ENCODE measurements around the gene NKD2. TPM values are rescaled to one million over a fixed set of nuclear protein-coding genes. Genes with fewer than 3 reads are reported as not detected.
"Not testable (repeated sequence)": the region's sequence is repeated elsewhere in the genome, so short reads cannot be mapped to it uniquely, and the experiment has no call there.

NKD2 gene
- total RNA-seq, 1 donor from 2014 or later, result 65.1 TPM

DNA sequence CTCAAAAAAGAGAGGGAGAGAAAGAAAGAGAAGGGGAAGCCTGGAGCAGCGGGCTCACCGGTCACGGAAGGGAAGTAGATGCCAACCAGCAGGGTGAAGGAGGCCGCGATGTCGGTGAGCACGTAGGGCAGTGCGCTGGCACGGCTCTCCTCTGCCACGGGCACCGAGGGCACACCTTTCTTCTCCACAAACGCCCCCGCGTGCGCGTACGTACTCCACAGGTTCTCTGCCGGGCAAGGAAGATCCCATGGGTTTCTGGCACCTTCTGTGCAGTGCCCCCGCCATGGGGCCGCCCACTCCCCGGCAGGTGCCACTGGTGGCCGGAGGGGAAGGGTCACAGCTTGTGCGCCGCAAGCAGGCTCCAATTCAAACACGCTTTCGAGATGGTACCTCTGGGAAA lies 72.9 kb downstream of the NKD2 start:
- Mint-ChIP-seq H3K27ac (no peak overlapping the region), H3K9me3 (no peaks in the 10 kb centered on the region), H3K4me3 (no peak overlapping the region), H3K4me1 (no peaks in the 10 kb centered on the region), H3K27me3 (ENCODE audit: low read depth) (no peaks in the 10 kb centered on the region), H3K36me3 (peaks cover 7% of the 10 kb centered on the region)
- TF ChIP-seq, protein P1, sequence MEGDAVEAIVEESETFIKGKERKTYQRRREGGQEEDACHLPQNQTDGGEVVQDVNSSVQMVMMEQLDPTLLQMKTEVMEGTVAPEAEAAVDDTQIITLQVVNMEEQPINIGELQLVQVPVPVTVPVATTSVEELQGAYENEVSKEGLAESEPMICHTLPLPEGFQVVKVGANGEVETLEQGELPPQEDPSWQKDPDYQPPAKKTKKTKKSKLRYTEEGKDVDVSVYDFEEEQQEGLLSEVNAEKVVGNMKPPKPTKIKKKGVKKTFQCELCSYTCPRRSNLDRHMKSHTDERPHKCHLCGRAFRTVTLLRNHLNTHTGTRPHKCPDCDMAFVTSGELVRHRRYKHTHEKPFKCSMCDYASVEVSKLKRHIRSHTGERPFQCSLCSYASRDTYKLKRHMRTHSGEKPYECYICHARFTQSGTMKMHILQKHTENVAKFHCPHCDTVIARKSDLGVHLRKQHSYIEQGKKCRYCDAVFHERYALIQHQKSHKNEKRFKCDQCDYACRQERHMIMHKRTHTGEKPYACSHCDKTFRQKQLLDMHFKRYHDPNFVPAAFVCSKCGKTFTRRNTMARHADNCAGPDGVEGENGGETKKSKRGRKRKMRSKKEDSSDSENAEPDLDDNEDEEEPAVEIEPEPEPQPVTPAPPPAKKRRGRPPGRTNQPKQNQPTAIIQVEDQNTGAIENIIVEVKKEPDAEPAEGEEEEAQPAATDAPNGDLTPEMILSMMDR (IDR thresholded peaks at IDR 0.05; ENCODE audit: unreplicated experiment), result no peak
- no peak for DNase-seq (ENCODE audit: low spot score in 2 of 2, unreplicated experiment in 2 of 2)

- H3K36me3 Mint-ChIP-seq; H3K4me3 Mint-ChIP-seq; H3K27me3 Mint-ChIP-seq (ENCODE audit: low read depth); H3K27ac Mint-ChIP-seq; DNase-seq (ENCODE audit: low spot score in 2 of 2, unreplicated experiment in 2 of 2); H3K9me3 Mint-ChIP-seq; H3K4me1 Mint-ChIP-seq: not testable (repeated sequence)
Observed at GRCh38 chr5:1083026-1083425, 74.4 kb downstream of the NKD2 start.

GRCh38 chr5:1083823-1084605 lies 75.4 kb downstream of the NKD2 start:
- Mint-ChIP-seq H3K4me3 (no peak overlapping the region), H3K27me3 (ENCODE audit: low read depth) (no peaks in the 10 kb centered on the region), H3K9me3 (no peaks in the 10 kb centered on the region), H3K4me1 (no peaks in the 10 kb centered on the region), H3K27ac (no peak overlapping the region), H3K36me3 (peaks cover 3% of the 10 kb centered on the region)
- TF ChIP-seq, protein P1 (IDR thresholded peaks at IDR 0.05; ENCODE audit: unreplicated experiment), result no peak
- DNase-seq (ENCODE audit: low spot score in 2 of 2, unreplicated experiment in 2 of 2), result no peak

DNA sequence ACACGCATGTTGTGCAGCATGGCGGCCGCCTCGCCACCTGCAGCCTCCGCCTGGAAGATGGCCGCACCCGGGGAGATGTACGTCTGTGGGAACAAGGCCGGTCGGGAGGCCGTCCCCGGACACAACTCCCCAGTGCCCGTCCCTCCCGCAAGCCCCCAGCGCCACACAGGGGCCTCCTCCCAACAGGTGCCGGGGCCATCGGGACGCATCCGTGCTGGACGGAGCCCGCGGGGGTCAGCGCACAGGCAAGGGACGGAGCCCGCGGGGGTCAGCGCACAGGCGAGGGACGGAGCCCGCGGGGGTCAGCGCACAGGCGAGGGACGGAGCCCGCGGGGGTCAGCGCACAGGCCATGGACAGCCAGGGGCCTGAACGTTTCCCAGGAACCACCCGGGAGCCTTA lies 76.8 kb downstream of the NKD2 start:
- Mint-ChIP-seq H3K9me3 (no peaks in the 10 kb centered on the region), H3K4me1 (peaks cover 13% of the 10 kb centered on the region), H3K36me3 (peaks cover 3% of the 10 kb centered on the region), H3K4me3 (no peak overlapping the region), H3K27me3 (ENCODE audit: low read depth) (no peaks in the 10 kb centered on the region), H3K27ac (no peak overlapping the region)
- TF ChIP-seq, protein P1 (IDR thresholded peaks at IDR 0.05; ENCODE audit: unreplicated experiment), result no peak
- DNase-seq (ENCODE audit: low spot score in 2 of 2, unreplicated experiment in 2 of 2), result no peak

- Mint-ChIP-seq H3K27me3 (ENCODE audit: low read depth) (no peaks in the 10 kb centered on the region), H3K27ac (no peak overlapping the region), H3K9me3 (no peaks in the 10 kb centered on the region), H3K4me1 (peaks cover 14% of the 10 kb centered on the region), H3K4me3 (no peak overlapping the region), H3K36me3 (peaks cover 2% of the 10 kb centered on the region)
- TF ChIP-seq, protein P1 (IDR thresholded peaks at IDR 0.05; ENCODE audit: unreplicated experiment), result no peak
- no peak for DNase-seq (ENCODE audit: low spot score in 2 of 2, unreplicated experiment in 2 of 2)
Observed at GRCh38 chr5:1086137-1086536, 77.5 kb downstream of the NKD2 start.

DNA sequence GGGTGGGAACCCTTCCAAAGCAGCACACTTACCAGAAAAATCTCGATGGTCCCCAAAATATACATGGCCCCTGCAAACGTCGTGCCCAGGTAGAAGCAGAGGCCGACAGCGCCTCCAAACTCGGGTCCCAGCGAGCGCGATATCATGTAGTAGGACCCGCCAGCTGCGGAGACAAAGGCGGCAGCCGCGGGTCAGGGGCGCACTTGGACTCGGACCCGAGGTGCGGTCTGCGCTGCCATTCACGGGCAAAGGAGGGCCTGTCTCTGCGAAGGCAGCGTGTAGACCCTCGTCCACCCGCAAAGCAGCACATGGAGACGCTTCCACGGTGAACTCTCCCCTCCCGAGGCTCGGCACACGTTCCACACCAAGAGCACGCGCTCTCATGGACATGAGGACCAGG lies 78.3 kb downstream of the NKD2 start:
- Mint-ChIP-seq H3K9me3 (no peaks in the 10 kb centered on the region), H3K27me3 (ENCODE audit: low read depth) (no peaks in the 10 kb centered on the region), H3K4me3 (no peak overlapping the region), H3K36me3 (no peaks in the 10 kb centered on the region), H3K27ac (no peak overlapping the region), H3K4me1 (peaks cover 14% of the 10 kb centered on the region)
- DNase-seq (ENCODE audit: low spot score in 2 of 2, unreplicated experiment in 2 of 2), result no peak
- TF ChIP-seq, protein P1 (IDR thresholded peaks at IDR 0.05; ENCODE audit: unreplicated experiment), result no peak
